T47D (cell line): Measurements from ENCODE around the gene ZNF669.

Experiments
- DNase-seq, 2 experiments: peaks; one replicate each; pipeline versions ENCODE4 v3.0.0 to v3.0.0-alpha.2; 2011 to 2012; ENCODE audit warnings: low read depth in 1 of 2, low spot score in 1 of 2
- JUND ChIP-seq: IDR thresholded peaks from 2 replicates; pipeline ENCODE4 v1.6.1; 2012; ENCODE audit warnings: low read depth
- in situ Hi-C: cut with HindIII; loops from 2 replicates; pipeline ENCODE4 v1.10.0; 2016; ENCODE audit warnings: low sequenced_read_pairs, low pct_unique_long_range_greater_than_20kb

The ZNF669 gene

GRCh38 chr1:247102381-247102780 lies 1.8 kb downstream of the ZNF669 start:
- in situ Hi-C loops, result no loop called here
- DNase-seq, result no peak
- no peak for TF ChIP-seq JUND

- no peak for DNase-seq
- no peak for TF ChIP-seq JUND
- in situ Hi-C loops, result no loop called here
Observed at GRCh38 chr1:247100676-247101279, 3.4 kb downstream of the ZNF669 start.

- DNase-seq, result no peak
- in situ Hi-C loops, result no loop called here
- no peak for TF ChIP-seq JUND
Observed at GRCh38 chr1:247096958-247097357, 7.2 kb downstream of the ZNF669 start.

- in situ Hi-C loops, result no loop called here
- no peak for DNase-seq
- no peak for TF ChIP-seq JUND
Observed at GRCh38 chr1:247096544-247096943, 7.6 kb downstream of the ZNF669 start.

GRCh38 chr1:247096112-247096511 lies 8.0 kb downstream of the ZNF669 start:
- no peak for TF ChIP-seq JUND
- no peak for DNase-seq
- in situ Hi-C loops, result no loop called here

- DNase-seq, result no peak
- TF ChIP-seq JUND, result no peak
- in situ Hi-C loops, result no loop called here
Observed at GRCh38 chr1:247090455-247090854, 13.7 kb downstream of the ZNF669 start.

GRCh38 chr1:247089616-247090375 lies 14.4 kb downstream of the ZNF669 start:
- in situ Hi-C loops, result no loop called here

GRCh38 chr1:247088967-247089366 lies 15.2 kb downstream of the ZNF669 start:
- no peak for TF ChIP-seq JUND
- in situ Hi-C loops, result no loop called here
- DNase-seq, result no peak

More at GRCh38 chr1:247089616-247090375, 14.4 kb downstream of the ZNF669 start:
- no peak for TF ChIP-seq JUND
- no peak for DNase-seq

- no peak for DNase-seq
- in situ Hi-C loops, result no loop called here
Observed at GRCh38 chr1:247087256-247087655, 16.9 kb downstream of the ZNF669 start.

GRCh38 chr1:247085310-247085709 lies 18.8 kb downstream of the ZNF669 start:
- no peak for DNase-seq
- no peak for TF ChIP-seq JUND
- in situ Hi-C loops, result no loop called here

More at GRCh38 chr1:247087256-247087655, 16.9 kb downstream of the ZNF669 start:
- no peak for TF ChIP-seq JUND

GRCh38 chr1:247084771-247085170 lies 19.4 kb downstream of the ZNF669 start:
- in situ Hi-C loops, result no loop called here
- TF ChIP-seq JUND, result no peak
- DNase-seq, result no peak

- no peak for DNase-seq
- no peak for TF ChIP-seq JUND
- in situ Hi-C loops, result no loop called here
Observed at GRCh38 chr1:247079141-247079874, 24.8 kb downstream of the ZNF669 start.
